Omental fat pad (tissue), 4 donors: Measurements from ENCODE around the gene ABR. TPM values are rescaled to one million over a fixed set of nuclear protein-coding genes. Genes with fewer than 3 reads are reported as not detected.

Source experiments
- ATAC-seq: fragments of 150-250 bp; one replicate; pipeline ENCODE4 v1.9.1; 2016; ENCODE audit warnings: mild to moderate bottlenecking, moderate library complexity; ENCODE audit not compliant: low FRiP score
- DNase-seq: peaks from one replicate; pipeline ENCODE4 v3.0.0-alpha.2; 2019; ENCODE audit warnings: low spot score
- CTCF ChIP-seq, 3 donors: fragments of 450-650 bp; IDR thresholded peaks; one replicate each; pipeline ENCODE4 v1.5.1; 2016 to 2017; ENCODE audit warnings: antibody characterized with exemption in 3 of 3, mild to moderate bottlenecking in 3 of 3, moderate library complexity in 2 of 3
- total RNA-seq, 4 donors: library from RNA; depleted of rRNA; stranded (reverse); fragments of >200 nt; gene quantifications; one replicate each; pipeline ENCODE4 v1.1.0, GENCODE V29; 2016

Gene ABR
- total RNA-seq, 4 donors from 2014 or later: 51.1 to 92.1 (median 75.8) TPM

- DNase-seq: peak; percentile 28
- peak in 2 of 3 donors; percentile 6 to 53 for TF ChIP-seq CTCF (IDR thresholded peaks at IDR 0.05)
- peak; percentile 50 for ATAC-seq
Measured at GRCh38 chr17:980406-981291, 199.1 kb downstream of the ABR start.

- ATAC-seq: peak; percentile 91
- peak; percentile 68 for DNase-seq
- no peak for TF ChIP-seq CTCF (IDR thresholded peaks at IDR 0.05)
Measured at GRCh38 chr17:979539-980405, 200.0 kb downstream of the ABR start, which contains the start of gene NXN. Gene NXN, minus strand, starts transcription at chr17:979776.

GRCh38 chr17:979212-979538, 200.6 kb downstream of the ABR start:
- DNase-seq (no peak), ATAC-seq (no peak)
- no peak for TF ChIP-seq CTCF (IDR thresholded peaks at IDR 0.05)

GRCh38 chr17:978103-979093, 201.4 kb downstream of the ABR start:
- no peak for DNase-seq
- ATAC-seq: no peak
- TF ChIP-seq CTCF (IDR thresholded peaks at IDR 0.05): no peak

GRCh38 chr17:977166-977565, 202.6 kb downstream of the ABR start:
- no peak for TF ChIP-seq CTCF (IDR thresholded peaks at IDR 0.05)
- ATAC-seq: no peak
- DNase-seq: no peak

GRCh38 chr17:976312-976711, 203.5 kb downstream of the ABR start:
- ATAC-seq (no peak), DNase-seq (no peak)
- no peak for TF ChIP-seq CTCF (IDR thresholded peaks at IDR 0.05)
